Embryonic facial prominence (tissue), 1 donor: ENCODE data around the gene IL17D.
"Not testable (repeated sequence)": the region's sequence is repeated elsewhere in the genome, so short reads cannot be mapped to it uniquely, and the experiment has no call there.

ENCODE experiments used
- DNase-seq: peaks from one replicate; pipeline ENCODE4 v3.0.0-alpha.2; 2016; ENCODE audit errors: extremely low spot score

Gene IL17D, protein sequence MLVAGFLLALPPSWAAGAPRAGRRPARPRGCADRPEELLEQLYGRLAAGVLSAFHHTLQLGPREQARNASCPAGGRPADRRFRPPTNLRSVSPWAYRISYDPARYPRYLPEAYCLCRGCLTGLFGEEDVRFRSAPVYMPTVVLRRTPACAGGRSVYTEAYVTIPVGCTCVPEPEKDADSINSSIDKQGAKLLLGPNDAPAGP

DNA sequence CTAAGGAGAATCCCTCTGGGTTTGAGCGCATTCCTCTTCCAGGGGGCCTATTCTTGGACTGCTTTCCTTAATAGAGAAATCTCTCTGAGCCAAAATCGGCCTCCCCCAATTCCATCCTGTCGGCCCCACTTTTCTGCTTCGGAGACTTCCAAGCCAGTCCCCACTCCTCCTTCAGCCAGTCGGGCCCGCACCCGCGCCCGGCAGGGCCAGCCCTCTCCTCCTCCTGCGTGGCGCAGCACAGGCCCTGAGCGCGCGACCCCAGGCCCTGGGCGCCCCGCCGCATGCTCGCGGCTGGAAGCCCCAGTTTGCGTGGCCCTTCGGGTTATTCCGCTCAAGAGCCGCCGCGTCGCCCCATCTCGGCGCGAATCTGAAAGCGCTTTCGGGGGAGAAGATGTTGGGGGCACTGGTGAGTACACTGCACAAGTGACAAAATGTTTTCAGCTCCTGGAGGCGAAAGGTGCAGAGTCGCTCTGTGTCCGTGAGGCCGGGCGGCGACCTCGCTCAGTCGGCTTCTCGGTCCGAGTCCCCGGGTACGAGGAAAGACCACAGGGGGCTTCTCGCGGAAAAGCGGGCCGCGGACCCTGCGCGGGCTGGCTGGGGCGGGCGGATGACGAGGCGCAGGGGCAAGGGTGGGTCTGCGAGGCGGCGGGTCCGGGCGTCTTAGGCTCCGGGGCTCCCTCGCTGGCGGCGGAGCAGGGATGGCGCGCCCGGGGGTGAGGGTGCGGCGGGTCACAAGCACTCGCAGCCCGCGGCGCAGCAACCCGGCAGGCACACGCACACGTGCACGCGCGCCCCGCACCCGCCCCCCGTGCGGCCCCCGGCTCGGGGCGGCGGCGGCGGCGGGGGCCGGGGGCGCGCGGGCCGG is at the start of gene IL17D:
Gene IL17D (plus strand): TSS at position 785 of the 865 bp plus-strand sequence. CDS start 303 bp downstream, outside the sequence.
- DNase-seq, result no peak

- DNase-seq, result no peak
Measured at GRCh38 chr13:20654156-20654555, 49.3 kb upstream of the IL17D start.

DNA sequence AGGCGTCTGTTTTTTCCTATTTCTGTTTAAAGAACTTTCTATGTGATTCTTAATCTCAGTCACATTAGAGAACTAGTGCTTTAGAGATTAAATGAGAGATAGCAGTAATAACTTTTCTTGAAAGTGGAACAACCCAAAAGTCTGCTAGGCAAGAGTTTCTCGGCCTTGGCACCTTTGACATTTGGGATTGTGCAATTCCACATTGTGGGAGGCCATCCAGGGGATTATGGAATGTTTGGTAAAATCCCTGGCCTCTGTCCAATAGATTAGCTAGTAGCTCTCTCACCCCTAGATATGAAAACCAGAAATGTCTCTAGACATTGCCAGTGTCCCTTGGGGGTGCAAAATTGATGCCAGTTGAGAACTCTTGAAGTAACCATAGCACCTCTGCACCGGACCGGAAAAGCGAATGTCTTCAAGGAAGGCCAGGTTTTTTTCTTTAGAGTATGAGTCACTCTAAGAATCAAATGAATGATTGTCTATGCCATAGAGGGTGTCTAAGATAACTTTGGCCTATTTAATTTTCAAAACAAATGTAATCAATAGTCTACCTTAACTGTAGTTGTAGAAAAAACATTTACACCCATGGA is 45.0 kb upstream of the IL17D start:
- DNase-seq, result no peak

DNA sequence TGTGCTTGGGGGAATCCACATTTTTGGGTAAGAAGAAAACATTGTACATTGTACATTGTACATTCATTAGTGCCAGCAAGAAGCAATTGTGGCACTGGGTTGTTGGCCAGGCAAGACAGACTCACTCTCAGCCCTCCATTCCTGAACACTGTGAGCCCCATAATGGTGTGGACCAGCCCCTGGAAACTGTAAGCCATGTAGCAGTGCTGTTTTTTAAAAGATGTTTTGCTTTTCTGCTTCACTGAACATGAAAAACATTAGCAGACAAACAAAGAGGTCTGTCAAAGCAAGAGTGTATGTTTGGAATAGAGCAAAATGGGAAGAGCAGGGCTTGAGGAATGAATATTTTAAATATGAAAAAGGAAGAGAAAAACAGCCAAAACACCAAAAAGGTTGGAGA is 39.1 kb upstream of the IL17D start:
- no peak for DNase-seq

DNA sequence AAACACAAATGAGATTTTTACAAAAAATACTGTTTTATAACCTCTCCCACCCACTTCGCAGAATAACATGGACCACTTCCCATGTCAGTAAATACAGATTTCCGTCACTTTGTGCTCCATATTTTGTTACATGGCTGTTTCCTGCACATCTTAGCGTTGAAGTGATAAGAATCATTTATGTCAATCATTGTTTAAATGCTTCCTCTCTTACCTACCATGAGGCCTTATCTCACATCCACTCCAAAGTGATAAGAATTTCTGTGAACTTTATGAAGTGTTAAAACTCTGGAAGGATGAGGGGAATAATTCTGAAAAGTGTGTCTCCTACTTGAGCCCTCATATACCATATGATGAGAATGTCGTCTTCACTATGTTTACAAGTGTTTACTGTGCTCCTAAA is 36.6 kb upstream of the IL17D start:
- no peak for DNase-seq

- DNase-seq, result no peak
Measured at GRCh38 chr13:20667857-20668437, 35.6 kb upstream of the IL17D start.

- DNase-seq, result no peak
Measured at GRCh38 chr13:20669162-20669561, 34.3 kb upstream of the IL17D start.

DNA sequence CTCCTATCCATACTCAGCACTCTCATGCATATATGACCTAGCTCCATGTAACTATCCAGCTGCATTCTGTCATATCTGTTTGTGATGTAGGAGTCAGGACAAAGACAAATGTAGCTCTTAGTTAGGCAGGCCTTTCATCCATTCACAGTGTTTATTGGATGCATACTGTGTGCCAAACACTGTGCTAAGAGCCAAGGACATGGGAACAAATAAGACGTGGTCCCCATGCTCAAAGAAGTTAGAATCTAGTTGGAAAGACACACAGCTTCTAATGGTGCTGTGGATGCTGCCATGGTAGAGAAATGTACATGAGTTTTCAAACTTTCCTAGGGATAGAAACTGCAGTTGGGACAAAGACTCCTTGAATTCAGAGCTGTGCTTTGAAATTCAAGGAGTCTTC is 31.7 kb upstream of the IL17D start:
- DNase-seq, result no peak

- DNase-seq, result no peak
Measured at GRCh38 chr13:20672772-20673171, 30.7 kb upstream of the IL17D start.

GRCh38 chr13:20673715-20674114 is 29.8 kb upstream of the IL17D start:
- no peak for DNase-seq

DNA sequence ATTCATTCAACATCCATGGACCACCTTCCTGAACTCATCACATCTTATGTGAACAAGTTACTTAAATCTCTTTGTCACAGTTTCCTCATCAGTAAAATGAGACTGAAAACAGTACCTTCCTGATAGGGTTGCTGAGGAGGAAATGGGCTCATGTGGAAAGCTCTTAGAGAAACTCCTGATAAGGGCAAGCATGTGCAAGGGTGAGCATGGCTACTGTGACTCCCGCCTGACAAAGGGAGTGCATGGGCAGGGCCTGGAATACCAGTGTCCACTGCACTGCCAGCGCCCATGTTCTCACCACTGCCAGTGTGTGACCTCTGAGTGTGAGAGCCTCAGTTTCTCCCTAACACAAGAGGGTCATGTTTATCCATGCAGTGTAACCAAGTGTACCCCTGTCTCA is 27.3 kb upstream of the IL17D start:
- no peak for DNase-seq

DNA sequence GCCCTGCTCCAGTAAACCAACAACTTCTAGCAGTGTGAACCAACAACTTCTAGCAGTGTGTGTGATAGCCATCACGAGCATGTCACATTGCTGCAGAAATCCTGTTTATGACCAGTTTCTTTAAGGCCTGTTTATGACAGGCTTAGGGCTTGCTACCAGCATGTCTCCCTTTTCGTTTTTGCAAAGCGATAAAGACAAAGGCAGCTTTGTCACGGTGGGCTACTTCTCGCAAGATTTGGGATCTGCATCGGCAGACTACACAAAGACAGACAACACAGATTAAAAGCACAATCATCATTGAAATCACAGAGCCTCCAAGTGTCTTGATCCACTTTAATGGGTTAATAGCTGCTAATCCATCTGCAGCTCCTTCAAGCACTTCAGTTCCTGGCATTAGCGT is 24.9 kb upstream of the IL17D start:
- not testable (repeated sequence) for DNase-seq

GRCh38 chr13:20679879-20680278 is 23.6 kb upstream of the IL17D start:
- DNase-seq, result no peak

DNA sequence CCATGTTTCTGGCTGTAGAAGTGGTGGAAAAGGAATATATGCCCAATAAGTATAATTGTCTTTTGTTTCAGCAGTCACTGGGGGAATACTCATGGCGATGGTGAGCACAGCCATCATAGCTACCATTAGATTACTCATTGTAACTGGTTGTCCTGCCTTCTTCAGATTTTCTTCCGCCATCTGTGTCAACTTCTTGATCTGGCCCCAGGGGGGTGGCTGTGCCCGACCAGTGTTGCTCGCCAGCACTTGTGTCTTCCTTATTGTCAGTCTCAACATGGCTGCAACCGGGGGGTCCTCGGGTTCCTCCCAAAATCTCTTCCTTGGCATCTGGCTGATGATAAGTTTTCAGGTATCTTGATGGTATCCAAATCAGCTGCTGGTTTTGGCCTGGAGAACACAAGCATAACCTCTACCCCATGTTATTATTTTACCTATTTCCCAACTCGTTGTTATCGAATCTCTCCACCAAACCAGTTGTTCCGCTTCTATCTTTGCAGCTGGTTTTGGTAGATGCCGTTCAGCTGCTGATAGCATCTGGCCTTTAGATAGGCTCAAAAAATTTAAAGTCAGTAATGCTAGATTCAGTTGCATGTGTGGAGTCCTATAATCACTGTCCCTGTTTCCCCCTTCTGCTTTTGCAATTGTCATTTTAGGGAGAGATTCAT is 23.0 kb upstream of the IL17D start:
- DNase-seq, result no peak

GRCh38 chr13:20681481-20681880 is 22.0 kb upstream of the IL17D start:
- DNase-seq, result not testable (repeated sequence)

DNA sequence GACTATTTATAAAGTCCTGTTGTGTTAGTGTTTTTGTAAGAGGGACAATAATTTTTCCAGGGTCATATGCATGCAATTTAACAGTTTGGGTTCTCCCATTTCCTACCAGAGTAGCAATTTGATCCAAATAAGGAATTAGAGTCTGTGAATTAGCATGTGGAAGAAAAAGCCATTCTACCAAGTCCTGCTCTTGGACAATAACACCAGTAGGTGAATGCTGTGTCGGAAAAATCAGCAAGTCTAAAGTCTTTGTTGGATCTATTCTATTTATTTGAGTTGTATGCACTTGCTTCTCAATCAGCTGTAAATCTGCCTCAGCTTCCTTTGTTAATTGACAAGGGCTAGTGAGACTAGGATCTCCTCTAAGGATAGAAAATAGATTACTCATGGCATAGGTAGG is 21.4 kb upstream of the IL17D start:
- DNase-seq, result no peak

GRCh38 chr13:20684041-20684440 is 19.5 kb upstream of the IL17D start:
- DNase-seq, result no peak

- no peak for DNase-seq
Measured at GRCh38 chr13:20684546-20684945, 19.0 kb upstream of the IL17D start.

DNA sequence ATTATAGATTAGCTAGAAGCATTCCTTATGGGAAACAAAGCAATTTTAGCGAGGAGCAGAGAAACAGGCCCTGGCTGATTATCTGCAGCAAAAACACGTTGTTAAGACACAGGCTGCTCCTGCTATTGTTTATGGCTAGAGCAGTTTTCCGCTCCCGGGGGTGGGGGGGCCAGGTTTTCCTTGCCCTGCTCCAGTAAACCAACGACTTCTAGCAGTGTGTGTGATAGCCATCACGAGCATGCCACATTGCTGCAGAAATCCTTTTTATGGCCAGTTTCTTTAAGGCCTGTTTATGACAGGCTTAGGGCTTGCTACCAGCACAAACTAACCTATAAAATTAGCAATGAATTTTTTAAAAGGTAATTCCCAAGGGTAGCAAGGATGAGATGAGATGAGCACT is 18.4 kb upstream of the IL17D start:
- DNase-seq, result no peak

DNA sequence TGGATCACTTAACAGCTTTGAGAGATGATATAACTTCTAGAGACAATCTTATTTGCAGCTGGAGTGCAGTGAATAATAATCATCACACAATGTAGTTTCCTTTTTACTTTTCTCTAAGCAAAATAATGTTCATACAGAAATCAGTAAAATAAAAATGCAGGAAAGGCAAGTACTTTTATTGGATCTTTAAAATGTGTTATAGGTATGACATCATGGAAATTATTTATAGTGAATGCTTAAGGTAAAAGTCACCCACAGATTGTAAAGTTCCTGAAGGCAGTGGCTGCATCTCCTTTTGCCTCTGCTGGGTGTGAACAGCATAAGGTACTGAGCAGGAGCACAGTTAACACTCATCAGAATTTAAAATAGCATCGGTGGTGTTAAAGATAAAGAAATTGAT is 17.3 kb upstream of the IL17D start:
- DNase-seq, result no peak

DNA sequence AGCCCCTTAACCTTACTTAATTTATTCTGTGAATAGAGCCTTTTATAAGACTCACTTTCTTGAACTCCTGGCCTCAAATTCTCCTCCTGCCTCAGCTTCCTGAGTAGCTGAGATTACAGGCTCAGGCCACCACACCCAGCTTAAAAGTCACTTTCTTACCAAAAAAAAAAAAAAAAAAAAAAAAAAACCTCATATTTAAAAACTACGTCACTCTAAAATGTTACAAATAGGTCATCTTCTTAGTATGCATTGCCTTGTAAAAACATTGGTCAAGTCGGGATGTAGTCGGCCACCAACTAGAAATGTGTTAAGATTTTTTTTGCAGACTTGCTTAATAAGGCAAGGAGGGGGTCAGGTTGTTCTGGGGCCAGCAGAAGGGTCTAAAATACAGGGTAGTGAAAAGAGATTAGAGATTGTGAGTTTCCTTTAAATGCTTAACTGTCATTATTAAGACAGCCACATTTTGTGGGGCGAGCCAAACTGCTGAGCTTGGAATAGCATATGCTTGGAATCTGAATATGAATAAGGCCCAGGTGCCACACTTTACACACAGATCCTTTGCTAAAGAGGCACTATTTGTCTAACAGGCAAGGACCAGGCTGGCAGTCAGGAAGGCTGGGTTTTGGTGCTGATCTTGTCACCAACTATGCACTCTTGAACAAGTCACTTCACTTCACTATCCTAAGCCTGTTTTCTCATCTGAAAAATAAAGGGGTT is 16.5 kb upstream of the IL17D start:
- DNase-seq, result no peak
